Suprapubic skin (tissue), 4 donors: ENCODE results near the gene NPDC1. TPM values are rescaled to one million over a fixed set of nuclear protein-coding genes. Genes with fewer than 3 reads are reported as not detected.
"Not testable (repeated sequence)": the region's sequence is repeated elsewhere in the genome, so short reads cannot be mapped to it uniquely, and the experiment has no call there.

ENCODE experiments used
- DNase-seq, 2 donors: peaks; one replicate each; pipeline ENCODE4 v3.0.0-alpha.2; 2019; ENCODE audit warnings: low spot score in 2 of 2
- H3K27ac ChIP-seq: fragments of 200-600 bp; sonication (generic); one replicate; pipeline ENCODE4 v1.5.1; 2019
- H3K27me3 ChIP-seq: fragments of 200-600 bp; sonication (generic); one replicate; pipeline ENCODE4 v1.5.1; 2019
- H3K36me3 ChIP-seq: fragments of 200-600 bp; sonication (generic); one replicate; pipeline ENCODE4 v1.5.1; 2019
- H3K4me1 ChIP-seq: fragments of 200-600 bp; sonication (generic); one replicate; pipeline ENCODE4 v1.5.1; 2019
- H3K4me3 ChIP-seq: fragments of 200-600 bp; sonication (generic); one replicate; pipeline ENCODE4 v1.5.1; 2019; ENCODE audit warnings: mild to moderate bottlenecking
- H3K9me3 ChIP-seq: fragments of 200-600 bp; sonication (generic); one replicate; pipeline ENCODE4 v1.5.1; 2019
- CTCF ChIP-seq, 2 donors: fragments of 200-600 bp in 1 of 2; fragments of 450-650 bp in 1 of 2; sonication (generic) in 1 of 2; IDR thresholded peaks; one replicate each; pipeline ENCODE4 v1.5.1; 2016 to 2019; ENCODE audit warnings: antibody characterized with exemption in 2 of 2, mild to moderate bottlenecking in 1 of 2, moderate library complexity in 1 of 2
- EP300 ChIP-seq: sonication (generic); formaldehyde crosslinking; IDR thresholded peaks from one replicate; pipeline ENCODE4 v1.6.1; 2017; ENCODE audit warnings: antibody characterized with exemption
- POLR2A ChIP-seq, 2 donors: fragments of 450-650 bp; IDR thresholded peaks; one replicate each; pipeline ENCODE4 v1.6.1; 2017; ENCODE audit warnings: antibody characterized with exemption in 2 of 2, mild to moderate bottlenecking in 2 of 2, moderate library complexity in 2 of 2
- POLR2AphosphoS5 ChIP-seq, 3 donors: sonication (generic); formaldehyde crosslinking; IDR thresholded peaks; one replicate each; pipeline ENCODE4 v1.6.1; 2017; ENCODE audit warnings: antibody characterized with exemption in 3 of 3
- WGBS: methylation state at CpG from one replicate; pipeline ENCODE4 v1.1.5; 2018; 5-methylcytosine and 5-hydroxymethylcytosine counted together
- total RNA-seq, 4 donors: library from RNA; depleted of rRNA; stranded (reverse); fragments of >200 nt; gene quantifications; one replicate each; pipeline ENCODE4 v1.1.0, GENCODE V29; 2016

The NPDC1 gene
- total RNA-seq, 4 donors from 2014 or later, result 22.2 to 64.0 (median 47.3) TPM

DNA sequence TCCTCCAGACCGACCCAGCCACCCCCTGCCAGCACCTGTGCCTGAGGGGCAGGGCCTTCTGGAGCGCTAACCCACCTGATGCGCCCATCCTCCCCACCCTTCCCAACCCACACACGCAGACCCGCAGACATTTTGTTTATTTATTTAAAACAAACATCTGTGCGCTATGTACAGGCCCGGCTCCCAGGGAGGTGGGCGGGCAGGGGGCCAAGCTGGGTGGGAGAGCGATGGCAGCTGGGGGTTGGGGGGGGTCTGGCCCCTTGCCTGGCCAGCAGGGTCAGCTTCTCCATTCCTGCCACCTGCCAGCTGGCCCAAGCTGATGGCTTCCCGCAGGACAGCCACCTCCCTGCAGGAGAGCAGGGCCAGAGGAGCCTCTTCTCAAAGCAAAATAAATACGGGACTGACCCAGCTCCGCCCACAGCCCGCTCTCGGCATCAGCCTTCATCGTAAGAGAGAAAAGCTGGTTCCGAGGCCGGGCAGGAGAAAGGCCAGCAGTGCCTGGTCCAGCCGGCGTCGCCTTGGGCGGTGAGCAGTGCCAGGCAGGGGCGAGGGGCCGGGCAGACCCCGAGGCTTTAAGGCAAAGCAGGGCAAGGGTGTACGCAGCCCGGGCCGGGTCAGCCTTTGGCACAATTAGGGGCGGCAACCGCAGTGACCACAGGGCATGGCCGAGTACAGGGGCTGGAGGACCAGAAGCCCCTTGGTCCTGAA, 38.7 kb downstream of the NPDC1 start:
- TF ChIP-seq POLR2AphosphoS5 (IDR thresholded peaks at IDR 0.05) (no peak), CTCF (IDR thresholded peaks at IDR 0.05) (no peak), EP300 (no peak), POLR2A (IDR thresholded peaks at IDR 0.05) (no peak)
- DNase-seq, result no peak
- no peak overlapping the region for H3K4me3 ChIP-seq
- WGBS, result 84% methylated on average over 13 of the region's 30 CpGs
- H3K27me3 ChIP-seq, result no peaks in the 10 kb centered on the region
- H3K9me3 ChIP-seq, result no peaks in the 10 kb centered on the region
- peaks cover 45% of the 10 kb centered on the region for H3K36me3 ChIP-seq
- H3K27ac ChIP-seq, result no peak overlapping the region
- H3K4me1 ChIP-seq, result no peaks in the 10 kb centered on the region

GRCh38 chr9:137006116-137007003, 39.6 kb downstream of the NPDC1 start:
- H3K9me3 ChIP-seq, result no peaks in the 10 kb centered on the region
- H3K36me3 ChIP-seq, result peaks cover 36% of the 10 kb centered on the region
- no peak for TF ChIP-seq CTCF (IDR thresholded peaks at IDR 0.05)
- no peak for TF ChIP-seq POLR2A (IDR thresholded peaks at IDR 0.05)
- no peak for TF ChIP-seq EP300
- TF ChIP-seq POLR2AphosphoS5 (IDR thresholded peaks at IDR 0.05), result no peak
- H3K4me1 ChIP-seq, result no peaks in the 10 kb centered on the region
- H3K27me3 ChIP-seq, result no peaks in the 10 kb centered on the region
- H3K4me3 ChIP-seq, result no peak overlapping the region
- DNase-seq, result no peak
- H3K27ac ChIP-seq, result no peak overlapping the region
- WGBS, result 76% methylated on average over 23 of the region's 24 CpGs

- not testable (repeated sequence) for H3K9me3 ChIP-seq, H3K4me3 ChIP-seq, DNase-seq, H3K27me3 ChIP-seq, H3K4me1 ChIP-seq, H3K27ac ChIP-seq
- peaks cover 18% of the 10 kb centered on the region for H3K36me3 ChIP-seq
- 34% methylated on average over 14 of the region's 17 CpGs for WGBS
- peak in 1 of 2 donors; percentile 43 for TF ChIP-seq CTCF (IDR thresholded peaks at IDR 0.05)
Measured at GRCh38 chr9:137004285-137004684, 41.7 kb downstream of the NPDC1 start.

DNA sequence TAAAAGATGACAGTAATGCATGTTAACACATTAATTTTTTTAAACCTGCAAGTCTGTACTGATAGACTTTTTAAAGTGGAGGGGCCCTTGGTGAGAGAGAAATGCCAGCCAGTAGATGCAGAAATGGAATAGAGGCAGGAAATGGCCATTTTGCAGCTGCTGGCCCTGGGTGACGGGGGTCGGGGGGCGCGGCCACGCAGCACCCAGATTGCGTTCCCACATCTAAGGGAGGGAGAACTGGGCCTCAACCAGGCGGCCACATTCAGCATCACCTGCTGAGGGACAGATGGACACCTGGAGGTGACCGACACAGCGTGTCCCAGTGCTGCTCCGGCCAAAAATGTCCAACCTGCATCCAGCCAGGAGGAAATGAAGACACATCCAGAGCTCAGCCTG, 43.3 kb downstream of the NPDC1 start:
- TF ChIP-seq EP300 (no peak), POLR2A (IDR thresholded peaks at IDR 0.05) (no peak)
- 93% methylated on average over 7 of the region's 10 CpGs for WGBS
- H3K4me3 ChIP-seq, result no peak overlapping the region

GRCh38 chr9:137001857-137002645, 43.9 kb downstream of the NPDC1 start:
- WGBS, result 85% methylated on average over 20 of the region's 20 CpGs
- peaks cover 9% of the 10 kb centered on the region for H3K4me1 ChIP-seq
- TF ChIP-seq CTCF (IDR thresholded peaks at IDR 0.05), result no peak
- no peak for TF ChIP-seq EP300
- no peak for TF ChIP-seq POLR2A (IDR thresholded peaks at IDR 0.05)
- no peak for TF ChIP-seq POLR2AphosphoS5 (IDR thresholded peaks at IDR 0.05)
- H3K27ac ChIP-seq, result no peak overlapping the region
- H3K36me3 ChIP-seq, result no peaks in the 10 kb centered on the region
- no peak for DNase-seq
- H3K9me3 ChIP-seq, result no peaks in the 10 kb centered on the region
- no peak overlapping the region for H3K4me3 ChIP-seq
- peaks cover 4% of the 10 kb centered on the region for H3K27me3 ChIP-seq

More for the DNA sequence above, 43.3 kb downstream of the NPDC1 start:
- Histone ChIP-seq H3K27ac (no peak overlapping the region), H3K27me3 (no peaks in the 10 kb centered on the region), H3K9me3 (no peaks in the 10 kb centered on the region), H3K36me3 (peaks cover 3% of the 10 kb centered on the region), H3K4me1 (peaks cover 3% of the 10 kb centered on the region)
- no peak for DNase-seq
